Keratinocyte (primary cell): ENCODE data around the gene NTN1. TPM values are rescaled to one million over a fixed set of nuclear protein-coding genes. Genes with fewer than 3 reads are reported as not detected.

Source experiments
- DNase-seq: peaks from one replicate; pipeline ENCODE4 v3.0.0-alpha.2; 2011; ENCODE audit warnings: low read depth, missing footprints, low spot score
- FAIRE-seq: peaks from 2 replicates; lab custom pipeline; 2011; peaks lifted over from hg19 to GRCh38; lab: Jason Lieb, UNC
- H2AFZ ChIP-seq: 2 replicates; pipeline ENCODE4 v1.6.0; 2012; ENCODE audit warnings: low read length, control low read depth, inconsistent platforms; ENCODE audit not compliant: control insufficient read depth
- H3K27ac ChIP-seq: 2 replicates; pipeline ENCODE4 v1.5.1; 2011; ENCODE audit warnings: low read length; ENCODE audit not compliant: control insufficient read depth, insufficient read depth
- H3K27me3 ChIP-seq: 3 replicates; pipeline ENCODE4 v1.6.0; 2011; ENCODE audit warnings: low read length; ENCODE audit not compliant: control insufficient read depth, insufficient read depth; ENCODE audit errors: extremely low read depth
- H3K36me3 ChIP-seq, 2 experiments: 2 replicates in 1 of 2; 3 replicates in 1 of 2; pipeline ENCODE4 v1.5.1; 2011; ENCODE audit warnings: low read length in 2 of 2, mild to moderate bottlenecking in 1 of 2; ENCODE audit not compliant: control insufficient read depth in 2 of 2, insufficient read depth in 2 of 2; ENCODE audit errors: extremely low read depth in 1 of 2
- H3K4me1 ChIP-seq: 3 replicates; pipeline ENCODE4 v1.5.1; 2011; ENCODE audit warnings: low read length; ENCODE audit not compliant: control insufficient read depth, insufficient read depth; ENCODE audit errors: extremely low read depth
- H3K4me2 ChIP-seq: 3 replicates; pipeline ENCODE4 v1.6.0; 2011; ENCODE audit warnings: low read depth, low read length; ENCODE audit not compliant: control insufficient read depth, insufficient read depth; ENCODE audit errors: extremely low read depth
- H3K4me3 ChIP-seq, 3 experiments: fragments of 200-600 bp in 1 of 3; sonication (generic) in 1 of 3; 2 replicates in 2 of 3; 3 replicates in 1 of 3; pipeline ENCODE4 v1.5.1; 2011 to 2016; ENCODE audit warnings: low read length in 3 of 3, mild to moderate bottlenecking in 3 of 3, control low read depth in 2 of 3, inconsistent platforms in 1 of 3, low read depth in 1 of 3, mixed read lengths in 1 of 3, mixed run types in 1 of 3, moderate library complexity in 1 of 3; ENCODE audit not compliant: control insufficient read depth in 2 of 3, insufficient read depth in 2 of 3; ENCODE audit errors: extremely low read depth in 1 of 3
- H3K79me2 ChIP-seq: 2 replicates; pipeline ENCODE4 v1.6.0; 2012; ENCODE audit warnings: low read length; ENCODE audit not compliant: control insufficient read depth, insufficient read depth
- H3K9ac ChIP-seq: 3 replicates; pipeline ENCODE4 v1.6.0; 2011; ENCODE audit warnings: low read length; ENCODE audit not compliant: control insufficient read depth, insufficient read depth; ENCODE audit errors: extremely low read depth
- H3K9me1 ChIP-seq: 3 replicates; pipeline ENCODE4 v1.6.0; 2011; ENCODE audit warnings: low read length; ENCODE audit not compliant: control insufficient read depth, insufficient read depth; ENCODE audit errors: extremely low read depth
- H3K9me3 ChIP-seq: 2 replicates; pipeline ENCODE4 v1.5.1; 2012; ENCODE audit warnings: low read depth, low read length; ENCODE audit not compliant: control insufficient read depth
- H4K20me1 ChIP-seq: 3 replicates; pipeline ENCODE4 v1.6.0; 2011; ENCODE audit warnings: low read length; ENCODE audit not compliant: control insufficient read depth, insufficient read depth; ENCODE audit errors: extremely low read depth
- EZH2 ChIP-seq: IDR thresholded peaks from one replicate; pipeline ENCODE4 v1.6.1; 2012; ENCODE audit warnings: inconsistent platforms, mild to moderate bottlenecking, low read length, moderate library complexity
- dilution Hi-C: fragments of 300-500 bp; cut with MboI; formaldehyde crosslinking; loops from one replicate; pipeline ENCODE4 v1.7.0; 2020; ENCODE audit warnings: low sequenced_read_pairs; ENCODE audit not compliant: extremely low pct_ligation_motif_present
- polyA plus RNA-seq, 5 experiments: library from polyadenylated mRNA; depleted of rRNA in 3 of 5; stranded (reverse) in 3 of 5; stranded (forward) in 1 of 5; unstranded in 1 of 5; fragments of >200 nt; gene quantifications; 1 replicate in 1 of 5; 2 replicates in 3 of 5; 3 replicates in 1 of 5; pipeline versions ENCODE4 v1.2.1 to v1.2.3, GENCODE V29; 2011 to 2012; ENCODE audit warnings: missing spikeins in 2 of 5, low read depth in 1 of 5, low replicate concordance in 1 of 5
- TF ChIP-seq, protein P1 (sequence below), 3 experiments: IDR thresholded peaks in 1 of 3; conservative IDR thresholded peaks in 1 of 3; optimal IDR thresholded peaks in 1 of 3; 2 replicates in 2 of 3; 3 replicates in 1 of 3; pipeline versions ENCODE3 to v1.5.1; 2011; ENCODE audit warnings: low read length in 3 of 3, mild to moderate bottlenecking in 3 of 3, moderate library complexity in 2 of 3, control low read depth in 1 of 3, inconsistent platforms in 1 of 3; ENCODE audit not compliant: insufficient read depth in 2 of 3; ENCODE audit errors: extremely low read depth in 1 of 3

NTN1 gene
- polyA plus RNA-seq, 1 donor (not counting 4 experiments of a cell fraction or from before 2014, with no cell fraction given): 0.10 TPM

DNA sequence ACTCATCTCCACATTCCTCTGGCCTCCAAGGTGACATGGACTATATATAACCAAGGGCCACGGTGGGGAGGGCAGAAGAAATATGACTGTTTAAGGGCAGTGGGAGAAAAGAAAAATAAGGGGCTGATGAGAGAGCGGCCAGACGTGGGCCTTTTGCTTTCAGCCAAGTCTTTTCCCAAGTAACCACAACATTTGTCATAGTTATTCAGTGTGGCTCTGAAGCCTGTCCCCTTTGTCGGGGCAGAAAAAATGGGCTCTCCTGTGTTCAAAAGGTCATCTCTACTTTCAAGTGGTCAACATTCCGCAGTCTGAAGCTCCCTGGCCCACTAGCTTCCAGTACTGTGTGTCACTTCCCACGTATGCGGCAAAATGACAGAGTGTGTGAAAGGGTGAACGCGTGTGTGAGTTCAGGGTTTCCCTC lies 245.4 kb downstream of the NTN1 start:
- Histone ChIP-seq H3K27me3 (no peaks in the 10 kb centered on the region), H3K4me3 (no peak overlapping the region), H3K27ac (no peak overlapping the region), H2AFZ (no peak overlapping the region), H3K4me1 (no peaks in the 10 kb centered on the region), H3K9me1 (no peaks in the 10 kb centered on the region), H3K79me2 (no peaks in the 10 kb centered on the region), H3K9me3 (no peaks in the 10 kb centered on the region), H3K36me3 (no peaks in the 10 kb centered on the region), H4K20me1 (no peaks in the 10 kb centered on the region), H3K4me2 (no peak overlapping the region), H3K9ac (no peak overlapping the region)
- DNase-seq (no peak), FAIRE-seq (no peak)
- dilution Hi-C loops: no loop called here
- TF ChIP-seq, protein P1, sequence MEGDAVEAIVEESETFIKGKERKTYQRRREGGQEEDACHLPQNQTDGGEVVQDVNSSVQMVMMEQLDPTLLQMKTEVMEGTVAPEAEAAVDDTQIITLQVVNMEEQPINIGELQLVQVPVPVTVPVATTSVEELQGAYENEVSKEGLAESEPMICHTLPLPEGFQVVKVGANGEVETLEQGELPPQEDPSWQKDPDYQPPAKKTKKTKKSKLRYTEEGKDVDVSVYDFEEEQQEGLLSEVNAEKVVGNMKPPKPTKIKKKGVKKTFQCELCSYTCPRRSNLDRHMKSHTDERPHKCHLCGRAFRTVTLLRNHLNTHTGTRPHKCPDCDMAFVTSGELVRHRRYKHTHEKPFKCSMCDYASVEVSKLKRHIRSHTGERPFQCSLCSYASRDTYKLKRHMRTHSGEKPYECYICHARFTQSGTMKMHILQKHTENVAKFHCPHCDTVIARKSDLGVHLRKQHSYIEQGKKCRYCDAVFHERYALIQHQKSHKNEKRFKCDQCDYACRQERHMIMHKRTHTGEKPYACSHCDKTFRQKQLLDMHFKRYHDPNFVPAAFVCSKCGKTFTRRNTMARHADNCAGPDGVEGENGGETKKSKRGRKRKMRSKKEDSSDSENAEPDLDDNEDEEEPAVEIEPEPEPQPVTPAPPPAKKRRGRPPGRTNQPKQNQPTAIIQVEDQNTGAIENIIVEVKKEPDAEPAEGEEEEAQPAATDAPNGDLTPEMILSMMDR (optimal IDR thresholded peaks at IDR 0.05 in 1 of 3, IDR thresholded peaks at IDR 0.05 in 1 of 3, conservative IDR thresholded peaks at IDR 0.05 in 1 of 3; ENCODE audit: extremely low read depth in 1 of 3, insufficient read depth in 2 of 3, low read length in 3 of 3): no peak
- TF ChIP-seq EZH2: no peak

DNA sequence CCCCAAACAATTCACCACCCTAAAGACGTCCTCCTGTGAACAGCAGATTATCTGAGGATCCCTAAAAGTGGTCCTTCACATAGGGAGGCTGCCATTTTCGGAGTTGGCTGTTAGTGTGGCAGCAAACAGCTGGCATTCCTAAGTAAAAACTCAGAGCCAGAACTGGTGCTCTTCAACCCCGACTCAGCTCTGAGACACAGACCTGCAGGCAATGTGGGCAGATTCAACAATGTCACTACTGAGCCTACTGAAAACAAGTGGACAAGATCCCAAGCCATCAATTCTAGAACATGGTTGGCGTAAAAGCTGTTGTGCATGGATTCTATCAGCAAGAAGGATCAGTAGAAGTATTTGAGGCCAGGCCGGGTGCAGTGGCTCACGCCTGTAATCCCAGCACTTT lies 247.2 kb downstream of the NTN1 start:
- dilution Hi-C loops: no loop called here

More for the DNA sequence above, 247.2 kb downstream of the NTN1 start:
- Histone ChIP-seq H3K27ac (no peak overlapping the region), H3K9ac (no peak overlapping the region), H3K4me3 (no peak overlapping the region), H3K27me3 (no peaks in the 10 kb centered on the region), H3K36me3 (no peaks in the 10 kb centered on the region), H2AFZ (no peak overlapping the region), H3K4me2 (no peak overlapping the region), H3K9me3 (no peaks in the 10 kb centered on the region), H3K4me1 (no peaks in the 10 kb centered on the region), H4K20me1 (no peaks in the 10 kb centered on the region), H3K9me1 (no peaks in the 10 kb centered on the region), H3K79me2 (no peaks in the 10 kb centered on the region)
- no peak for DNase-seq
- TF ChIP-seq, protein P1 (optimal IDR thresholded peaks at IDR 0.05 in 1 of 3, IDR thresholded peaks at IDR 0.05 in 1 of 3, conservative IDR thresholded peaks at IDR 0.05 in 1 of 3; ENCODE audit: extremely low read depth in 1 of 3, insufficient read depth in 2 of 3, low read length in 3 of 3): no peak
- no peak for TF ChIP-seq EZH2
- no peak for FAIRE-seq
